Activated CD4-positive, alpha-beta T cell treated with anti-CD3 and anti-CD28 coated beads, Interleukin-2, Interleukin-6, amounts not matched to agents 100 ng/mL and 50 ng/mL, durations not matched to agents 16 hours and 8 hours (primary cell): ENCODE data around the gene MRGPRX2.

ENCODE experiments used
- DNase-seq: peaks from one replicate; pipeline ENCODE4 v3.0.0-alpha.2; 2020

The MRGPRX2 gene

DNA sequence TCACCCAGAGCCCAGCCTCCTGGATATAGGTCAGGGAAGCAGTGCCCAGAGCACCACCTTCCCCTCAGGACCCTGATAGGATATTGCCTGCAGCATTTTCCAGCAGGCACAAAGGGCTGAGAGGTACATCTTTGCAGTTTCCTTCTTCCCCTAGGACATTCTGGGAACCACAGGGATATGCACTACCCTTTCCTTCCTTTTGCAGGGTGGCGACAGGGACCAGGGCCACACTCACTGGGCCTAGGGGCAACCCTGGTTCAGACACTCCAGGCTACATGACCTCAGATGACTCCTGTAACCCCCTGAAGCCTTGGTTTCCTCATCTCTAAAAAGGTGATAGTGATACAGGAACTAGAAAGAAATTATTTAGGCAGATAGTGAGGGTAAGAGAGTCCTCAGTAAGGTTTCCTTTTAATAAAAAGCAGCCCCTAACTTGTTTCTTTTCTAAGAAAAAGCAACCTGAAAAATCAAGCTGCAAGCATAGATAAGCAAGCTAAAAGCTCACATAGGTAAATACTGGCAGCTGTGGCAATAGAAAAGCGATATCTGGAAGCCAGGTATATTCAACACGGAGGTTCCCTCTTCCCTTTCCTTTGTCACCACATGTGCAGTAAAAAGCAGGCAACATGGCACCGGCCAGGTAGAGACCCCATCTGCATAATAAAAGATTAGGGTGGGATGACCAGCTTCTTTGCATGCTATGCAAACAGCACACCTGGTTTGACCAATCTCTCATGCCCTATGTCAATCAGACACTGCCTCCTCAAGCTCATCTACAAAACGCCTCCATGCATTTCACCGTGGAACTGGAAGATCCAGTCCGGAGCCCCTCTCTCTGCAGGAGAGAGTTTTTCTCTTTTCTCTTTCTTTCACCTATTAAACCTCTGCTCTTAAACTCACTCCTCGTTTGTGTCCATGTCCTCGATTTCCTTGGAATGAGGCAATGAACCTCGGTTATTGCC, 13.2 kb upstream of the MRGPRX2 start:
- DNase-seq, result no peak

GRCh38 chr11:19072464-19072863, 11.9 kb upstream of the MRGPRX2 start:
- DNase-seq, result no peak

DNA sequence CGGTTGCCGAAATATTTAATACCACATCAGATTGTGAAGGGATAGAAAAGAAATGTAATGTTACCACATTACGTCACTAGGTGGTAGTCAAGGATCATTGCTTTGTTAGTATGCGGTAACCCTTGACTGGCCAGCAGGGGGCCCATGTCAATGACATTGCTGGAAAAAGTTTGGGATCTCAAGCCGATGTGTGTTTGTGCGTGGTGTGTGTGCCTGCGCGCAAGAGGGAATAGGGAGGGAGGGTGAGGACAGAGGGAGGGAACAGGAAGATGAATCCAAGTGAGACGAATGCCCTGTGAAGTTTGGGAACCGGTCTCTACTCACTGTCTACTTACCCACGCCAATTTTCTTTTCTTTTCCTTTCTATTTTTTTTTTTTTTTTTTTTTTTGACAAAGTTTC, 10.7 kb upstream of the MRGPRX2 start:
- peak; percentile 73 for DNase-seq

- DNase-seq, result no peak
Observed at GRCh38 chr11:19059833-19060232, 684 bp downstream of the MRGPRX2 start.

- DNase-seq, result no peak
Observed at GRCh38 chr11:19055905-19056304, 4.6 kb downstream of the MRGPRX2 start.

DNA sequence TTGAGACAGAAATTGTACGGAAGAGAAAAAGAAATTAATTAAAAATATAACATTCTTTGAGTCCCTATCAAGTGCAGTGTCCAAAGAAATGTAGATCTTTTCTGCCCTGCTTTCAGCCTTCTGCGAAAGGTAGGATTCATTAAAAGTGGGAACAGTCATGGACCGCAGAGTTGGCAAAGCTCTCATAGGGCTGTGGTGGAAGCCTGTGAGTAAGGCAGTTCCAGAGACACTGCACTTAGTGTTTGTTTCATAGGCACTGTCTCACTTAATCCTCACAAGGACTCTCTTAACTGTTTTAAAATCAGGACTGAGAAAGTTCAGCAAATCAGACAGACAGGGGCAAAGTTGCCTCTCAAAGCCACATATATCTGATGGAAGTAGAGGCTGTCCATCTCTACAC, 5.5 kb downstream of the MRGPRX2 start:
- no peak for DNase-seq

- no peak for DNase-seq
Observed at GRCh38 chr11:19053909-19054308, 6.6 kb downstream of the MRGPRX2 start.

DNA sequence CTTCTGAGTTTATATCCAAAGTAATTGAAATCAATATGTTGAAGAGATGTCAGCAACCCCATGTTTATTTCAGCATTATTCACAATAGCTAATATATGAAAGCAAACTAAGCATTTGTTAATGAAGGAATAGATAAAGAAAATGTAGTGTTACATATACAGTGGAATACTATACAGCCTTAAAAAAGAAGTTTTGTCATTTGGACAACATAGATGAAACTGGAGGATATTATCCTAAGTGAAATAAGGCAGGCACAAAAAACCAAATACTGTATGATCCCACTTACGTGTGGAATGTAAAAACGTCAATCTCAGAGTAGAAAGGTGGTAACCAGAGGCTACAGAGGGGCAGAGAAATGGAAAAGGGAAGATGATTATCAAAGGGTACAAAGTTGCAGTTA, 10.2 kb downstream of the MRGPRX2 start:
- no peak for DNase-seq

GRCh38 chr11:19049351-19049750, 11.2 kb downstream of the MRGPRX2 start:
- no peak for DNase-seq

GRCh38 chr11:19040051-19040450, 20.5 kb downstream of the MRGPRX2 start:
- no peak for DNase-seq

DNA sequence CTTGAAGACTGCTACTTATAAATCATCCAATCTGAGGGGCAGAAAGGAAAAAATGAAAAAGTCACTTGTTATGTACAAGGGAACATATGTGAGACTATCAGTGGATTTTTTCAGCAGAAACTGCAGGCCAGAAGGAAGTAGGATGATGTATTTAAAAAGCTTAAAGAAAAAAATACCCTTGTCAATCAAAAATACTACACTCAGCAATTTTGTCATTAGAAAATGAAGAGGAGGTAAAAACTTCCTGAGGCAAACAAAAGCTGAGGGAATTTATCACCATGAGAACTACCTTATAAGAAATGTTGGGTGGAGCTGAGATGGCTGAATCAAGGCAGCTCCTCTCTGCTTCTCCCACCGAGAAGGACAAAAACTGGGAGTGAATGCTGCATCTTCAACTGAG, 21.1 kb downstream of the MRGPRX2 start:
- DNase-seq, result no peak

DNA sequence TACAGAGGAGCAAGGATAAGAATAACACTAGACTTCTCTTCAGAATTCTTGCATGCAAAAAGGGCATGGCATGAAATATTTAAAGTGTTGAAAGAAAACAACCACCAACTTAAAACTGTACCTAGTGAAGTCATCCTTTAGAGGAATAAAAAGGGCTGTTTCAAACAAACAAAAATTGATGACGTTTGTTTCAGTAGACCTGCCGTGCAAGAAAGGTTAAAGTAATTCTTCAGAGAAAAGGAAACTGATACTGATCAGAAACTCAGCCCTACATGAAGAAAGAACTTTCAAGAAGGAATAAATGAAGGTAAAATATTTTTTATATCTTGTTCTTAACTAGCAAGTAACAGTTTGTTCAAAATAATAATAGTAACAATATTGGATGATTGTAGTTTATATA, 27.5 kb downstream of the MRGPRX2 start:
- no peak for DNase-seq

DNA sequence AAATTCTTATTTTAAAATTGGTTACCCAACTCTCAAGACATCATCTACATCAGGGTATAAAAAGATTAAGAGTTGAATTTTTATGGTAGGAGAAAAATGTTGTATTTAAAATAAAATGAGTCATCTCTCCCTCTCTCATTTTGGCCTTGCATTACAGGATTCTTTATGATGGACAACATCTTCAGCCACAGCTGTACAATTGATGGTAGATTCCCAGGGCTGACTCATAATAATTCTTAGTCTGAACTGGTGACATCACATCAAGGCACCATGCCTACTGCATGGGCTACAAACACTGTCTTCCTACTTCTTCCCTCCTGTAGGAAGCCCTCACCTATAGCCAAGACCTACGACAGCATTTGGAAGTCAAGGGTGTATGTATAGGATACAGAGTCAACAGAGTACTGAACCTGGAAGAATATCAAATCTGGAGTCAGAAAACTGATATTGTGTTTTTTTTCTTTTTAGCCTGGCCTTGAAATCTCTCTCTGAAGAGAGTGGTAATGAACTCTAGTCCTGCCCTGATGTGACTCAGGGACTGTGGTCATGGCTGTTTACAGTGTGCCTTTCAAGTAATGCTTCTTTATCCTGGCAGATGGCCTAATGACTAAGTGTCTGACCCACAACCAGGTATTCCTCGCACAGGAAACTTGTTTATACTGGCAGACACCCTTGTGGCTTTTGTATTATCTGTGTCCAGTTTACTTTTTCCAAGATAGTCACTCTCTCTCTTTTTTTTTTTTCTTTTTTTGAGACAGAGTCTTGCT, 32.5 kb downstream of the MRGPRX2 start:
- peak; percentile 26 for DNase-seq

- peak; percentile 34 for DNase-seq
Observed at GRCh38 chr11:19026862-19027261, 33.7 kb downstream of the MRGPRX2 start.

DNA sequence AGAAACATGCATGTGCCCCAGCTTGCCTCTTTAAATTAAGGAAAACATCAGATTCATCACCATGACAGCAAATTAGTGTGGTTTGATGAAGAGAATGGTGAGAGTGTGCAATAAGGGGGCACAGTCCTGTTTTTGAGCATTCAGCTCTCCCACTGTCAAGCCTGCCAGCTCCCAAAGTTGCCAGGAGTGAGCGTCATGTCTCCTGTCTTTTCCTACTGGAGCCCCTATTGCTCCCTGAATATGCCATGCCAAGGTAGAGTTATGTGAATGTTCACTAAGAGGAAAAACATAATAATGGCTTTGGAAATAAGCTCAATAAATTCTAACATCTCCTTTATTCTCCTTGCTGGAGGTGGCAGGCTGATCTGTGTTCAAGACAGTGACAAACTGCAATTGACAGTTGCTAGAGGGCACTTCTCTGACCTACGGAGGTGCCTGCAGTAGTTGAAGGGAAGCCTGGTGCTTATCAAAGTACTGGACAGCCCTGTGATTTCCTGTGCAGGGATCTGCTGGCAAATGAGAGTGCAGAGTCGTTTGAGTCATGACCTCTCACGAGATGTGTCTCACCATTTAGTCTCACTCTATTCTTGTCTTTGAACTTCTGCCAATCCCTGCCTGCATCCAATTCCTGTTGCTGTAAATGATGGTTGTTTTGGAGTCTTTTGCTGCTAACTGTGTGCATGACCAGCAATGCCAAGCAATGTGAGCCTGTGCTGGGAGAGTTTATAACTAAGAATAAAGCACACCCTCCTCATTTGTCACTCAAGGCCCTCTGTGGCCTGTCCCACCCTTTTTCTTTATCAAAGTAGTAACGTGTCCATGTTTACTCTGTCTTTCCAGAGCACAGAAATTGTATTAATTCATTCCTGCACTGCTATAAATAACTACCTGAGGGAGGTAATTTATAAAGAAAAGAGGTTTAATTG, 34.8 kb downstream of the MRGPRX2 start:
- no peak for DNase-seq

DNA sequence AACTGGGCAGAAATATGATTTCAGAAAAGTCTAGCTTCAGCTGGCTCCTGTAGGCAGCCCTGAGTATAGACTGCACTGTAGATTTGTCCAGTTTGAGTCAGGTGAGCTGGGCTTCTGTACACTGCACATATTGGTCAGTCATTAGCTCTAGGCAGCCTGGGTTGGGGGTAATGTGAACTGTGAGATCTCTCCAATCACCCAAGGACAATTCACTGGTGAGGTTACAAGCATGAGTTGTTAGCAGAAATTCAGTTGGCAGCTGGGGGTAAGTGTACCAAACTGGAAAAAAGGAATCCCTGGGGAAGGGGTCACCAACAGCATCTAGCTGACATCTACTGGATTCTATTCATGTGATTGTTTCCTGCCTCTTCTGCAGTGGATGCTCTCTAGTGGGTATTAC, 39.7 kb downstream of the MRGPRX2 start:
- DNase-seq, result no peak

DNA sequence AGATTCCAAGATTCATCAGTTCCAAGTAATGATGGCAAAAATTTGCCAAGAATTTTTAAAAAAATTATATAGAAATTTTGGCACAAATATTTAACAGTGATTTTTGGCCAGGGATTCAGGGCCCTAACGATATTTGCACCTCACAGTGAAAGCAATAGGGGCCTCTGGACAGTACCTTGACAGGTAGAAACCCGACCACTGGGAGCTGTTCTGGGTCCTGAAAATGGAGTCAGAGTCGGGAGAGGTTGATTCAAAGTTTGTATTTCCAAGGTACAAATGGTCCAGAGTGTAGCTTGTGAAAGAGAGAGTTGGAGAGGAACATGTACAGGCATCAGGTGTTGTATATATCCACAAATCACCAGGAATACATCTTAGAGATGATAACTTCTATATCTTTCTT, 41.6 kb downstream of the MRGPRX2 start:
- DNase-seq, result no peak

DNA sequence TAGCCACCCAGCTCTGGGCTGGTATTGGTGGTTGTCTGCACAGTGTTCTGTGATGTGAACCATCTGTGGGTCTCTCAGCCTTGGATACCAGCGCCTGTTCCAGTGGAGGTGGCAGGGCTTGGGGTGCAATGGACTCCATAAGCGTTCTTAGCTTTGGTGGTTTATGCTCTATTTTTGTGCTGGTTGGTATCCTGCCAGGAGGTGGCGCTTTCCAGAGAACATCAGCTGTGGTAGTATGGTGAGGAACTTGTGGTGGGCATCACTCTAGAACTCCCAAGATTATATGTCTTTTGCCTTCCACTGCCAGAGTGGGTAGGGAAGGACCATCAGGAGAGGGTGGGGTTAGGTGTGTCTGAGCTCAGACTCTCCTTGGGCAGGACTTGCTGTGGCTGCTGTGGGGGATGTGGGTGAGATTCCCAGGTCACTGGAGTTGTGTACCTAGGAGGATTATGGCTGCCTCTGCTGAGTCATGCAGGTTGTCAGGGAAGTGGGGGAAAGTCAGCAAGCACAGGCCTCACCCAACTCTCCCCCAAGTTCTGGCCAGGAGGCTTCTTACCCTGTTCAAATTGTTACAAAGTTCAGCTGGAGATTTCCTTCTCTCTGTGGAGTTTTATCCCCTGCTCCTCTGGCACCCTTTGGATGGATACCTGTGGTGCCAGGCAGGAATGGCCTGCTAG, 47.2 kb downstream of the MRGPRX2 start:
- no peak for DNase-seq

DNA sequence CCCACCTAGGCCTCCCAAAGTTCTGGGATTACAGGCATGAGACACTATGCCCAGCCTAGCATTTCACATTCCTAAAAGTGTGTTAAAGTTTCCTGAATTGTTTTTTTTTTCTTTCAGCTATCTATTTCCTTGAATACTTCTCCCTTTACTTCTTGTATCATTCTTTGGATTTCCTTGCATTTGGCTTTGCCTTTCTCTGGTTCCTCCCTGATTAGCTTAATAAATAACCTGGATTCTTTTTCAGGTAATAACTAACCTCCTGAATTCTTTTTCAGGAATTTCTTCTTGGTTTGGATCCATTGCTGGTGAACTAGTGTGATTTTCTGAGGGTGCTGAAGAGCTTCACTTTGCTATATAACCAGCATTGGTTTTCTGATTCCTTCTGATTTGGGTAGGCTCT, 47.9 kb downstream of the MRGPRX2 start:
- no peak for DNase-seq
